Esophagus muscularis mucosa (tissue), 4 donors: ENCODE results near the gene DGCR8. TPM values are rescaled to one million over a fixed set of nuclear protein-coding genes. Genes with fewer than 3 reads are reported as not detected.
A peak's percentile ranks its signal among the peaks of the same experiment; 100 is the strongest.

Experiments
- DNase-seq: peaks from one replicate; pipeline ENCODE4 v3.0.0-alpha.2; 2017; ENCODE audit errors: extremely low spot score
- H3K27ac ChIP-seq, 4 donors: fragments of 200-600 bp; sonication (generic); replicated peaks in 1 of 4; 1 replicate in 3 of 4; 2 replicates in 1 of 4; pipeline ENCODE4 v1.5.1; 2016 to 2019; ENCODE audit warnings: mild to moderate bottlenecking in 1 of 4
- H3K27me3 ChIP-seq, 4 donors: fragments of 200-600 bp; sonication (generic); one replicate each; pipeline versions ENCODE4 v1.5.1 to v1.6.0; 2016 to 2019
- H3K36me3 ChIP-seq, 4 donors: fragments of 200-600 bp; sonication (generic); one replicate each; pipeline ENCODE4 v1.5.1; 2016 to 2019
- H3K4me1 ChIP-seq, 4 donors: fragments of 200-600 bp; sonication (generic); one replicate each; pipeline ENCODE4 v1.5.1; 2016 to 2019
- H3K4me3 ChIP-seq, 4 donors: fragments of 200-600 bp; sonication (generic); 1 replicate in 2 of 4; 2 replicates in 2 of 4; pipeline ENCODE4 v1.5.1; 2016 to 2019; ENCODE audit warnings: mild to moderate bottlenecking in 4 of 4, moderate library complexity in 1 of 4
- H3K9me3 ChIP-seq, 4 donors: fragments of 200-600 bp; sonication (generic); 1 replicate in 3 of 4; 2 replicates in 1 of 4; pipeline ENCODE4 v1.5.1; 2016 to 2019
- CTCF ChIP-seq, 3 experiments: fragments of 200-600 bp in 2 of 3; fragments of 450-650 bp in 1 of 3; sonication (generic) in 2 of 3; IDR thresholded peaks; one replicate each; pipeline ENCODE4 v1.5.1; 2017 to 2019; ENCODE audit warnings: antibody characterized with exemption in 3 of 3, mild to moderate bottlenecking in 2 of 3, moderate library complexity in 1 of 3
- EP300 ChIP-seq: sonication (generic); formaldehyde crosslinking; IDR thresholded peaks from one replicate; pipeline ENCODE4 v1.6.1; 2017; ENCODE audit warnings: antibody characterized with exemption
- POLR2A ChIP-seq: fragments of 450-650 bp; IDR thresholded peaks from one replicate; pipeline ENCODE4 v1.6.1; 2017; ENCODE audit warnings: antibody characterized with exemption, moderate library complexity, mild to moderate bottlenecking, low read depth
- POLR2AphosphoS5 ChIP-seq, 2 donors: sonication (generic); formaldehyde crosslinking; IDR thresholded peaks; one replicate each; pipeline ENCODE4 v1.6.1; 2017; ENCODE audit warnings: antibody characterized with exemption in 2 of 2
- WGBS: methylation state at CpG from one replicate; pipeline ENCODE4 v1.1.5; 2018; 5-methylcytosine and 5-hydroxymethylcytosine counted together
- intact Hi-C: fragments of 100-400 bp; cut with DNase I; formaldehyde crosslinking; loops from one replicate; pipeline ENCODE4 v1.15.1; 2023
- total RNA-seq, 4 donors: library from RNA; depleted of rRNA; stranded (reverse); fragments of >200 nt; gene quantifications; one replicate each; pipeline versions ENCODE4 v1.1.0 to v1.2.1, GENCODE V29; 2016

DGCR8 gene
- total RNA-seq, 4 donors from 2014 or later, result 16.9 to 26.6 (median 19.6) TPM

- Histone ChIP-seq H3K4me3 (no peak overlapping the region), H3K27ac (no peak overlapping the region), H3K36me3 (peaks cover 45 to 90% (median 89%) of the 10 kb centered on the region in 4 donors), H3K27me3 (no peaks in the 10 kb centered on the region), H3K9me3 (no peaks in the 10 kb centered on the region), H3K4me1 (peaks cover 14 to 25% (median 17%) of the 10 kb centered on the region in 4 donors)
- 70% methylated on average over 3 of the region's 7 CpGs for whole genome bisulfite sequencing
- DNase-seq, result no peak
- TF ChIP-seq POLR2A, result no peak
- TF ChIP-seq EP300, result no peak
- no peak for TF ChIP-seq POLR2AphosphoS5 (IDR thresholded peaks at IDR 0.05)
- no peak for TF ChIP-seq CTCF (IDR thresholded peaks at IDR 0.05)
- intact Hi-C loops, result no loop called here
These were observed 31.9 kb downstream of the DGCR8 start for GRCh38 chr22:20111689-20112622.

- no peaks in the 10 kb centered on the region for H3K9me3 ChIP-seq
- no peak overlapping the region for H3K4me3 ChIP-seq
- peak overlapping the region in 1 of 4 donors; percentile 8 for H3K27ac ChIP-seq
- DNase-seq, result no peak
- peaks cover 17 to 28% (median 18%) of the 10 kb centered on the region in 4 donors for H3K4me1 ChIP-seq
- no peak for TF ChIP-seq EP300
- TF ChIP-seq POLR2AphosphoS5 (IDR thresholded peaks at IDR 0.05), result no peak
- H3K27me3 ChIP-seq, result no peaks in the 10 kb centered on the region
- peaks cover 36 to 81% (median 80%) of the 10 kb centered on the region in 4 donors for H3K36me3 ChIP-seq
- 81% methylated on average over 9 of the region's 26 CpGs for WGBS
- intact Hi-C loops, result no loop called here
These were observed 32.8 kb downstream of the DGCR8 start for GRCh38 chr22:20112623-20113511.

- Histone ChIP-seq H3K4me1 (peaks cover 25 to 36% (median 27%) of the 10 kb centered on the region in 4 donors), H3K27ac (peak overlapping the region in 1 of 4 donors; percentile 8), H3K9me3 (no peaks in the 10 kb centered on the region), H3K4me3 (no peak overlapping the region), H3K36me3 (peaks cover 29 to 73% (median 72%) of the 10 kb centered on the region in 4 donors), H3K27me3 (no peaks in the 10 kb centered on the region)
- intact Hi-C loops, result no loop called here
- TF ChIP-seq POLR2AphosphoS5 (IDR thresholded peaks at IDR 0.05) (no peak), CTCF (IDR thresholded peaks at IDR 0.05) (no peak), EP300 (no peak), POLR2A (no peak)
- 88% methylated on average over 12 of the region's 19 CpGs for WGBS
- DNase-seq, result no peak
These were observed 33.7 kb downstream of the DGCR8 start for GRCh38 chr22:20113551-20114310.

GRCh38 chr22:20114506-20115475 is 34.8 kb downstream of the DGCR8 start:
- no peaks in the 10 kb centered on the region for H3K9me3 ChIP-seq
- DNase-seq, result no peak
- TF ChIP-seq POLR2AphosphoS5 (IDR thresholded peaks at IDR 0.05) (no peak), EP300 (no peak), POLR2A (no peak), CTCF (IDR thresholded peaks at IDR 0.05) (no peak)
- no peak overlapping the region for H3K27ac ChIP-seq
- H3K36me3 ChIP-seq, result peaks cover 28 to 73% (median 70%) of the 10 kb centered on the region in 4 donors
- no peaks in the 10 kb centered on the region for H3K27me3 ChIP-seq
- intact Hi-C loops, result no loop called here
- no peak overlapping the region for H3K4me3 ChIP-seq
- WGBS, result 82% methylated on average over 27 of the region's 36 CpGs
- H3K4me1 ChIP-seq, result peaks cover 30 to 47% (median 37%) of the 10 kb centered on the region in 4 donors
